ENCODE measurements around the gene FKRP. TPM values are rescaled to one million over a fixed set of nuclear protein-coding genes. Genes with fewer than 3 reads are reported as not detected.

FKRP gene
- total RNA-seq, 1 donor from 2014 or later: 14.2 TPM

GRCh38 chr19:46786236-46787039 is 40.6 kb downstream of the FKRP start:
- H3K27me3 ChIP-seq: no peaks in the 10 kb centered on the region
- peaks cover 35% of the 10 kb centered on the region for H3K4me1 ChIP-seq
- peak overlapping the region; percentile 90 for H3K4me3 ChIP-seq
- peak; percentile 86 for DNase-seq
- intact Hi-C loops (cut with DNase I): no loop called here
- peak; percentile 51 for ATAC-seq
- H3K27ac ChIP-seq: peak overlapping the region; percentile 92
- H3K9me3 ChIP-seq: no peaks in the 10 kb centered on the region
- H3K36me3 ChIP-seq: peaks cover 28% of the 10 kb centered on the region
- TF ChIP-seq CTCF (IDR thresholded peaks at IDR 0.05): no peak

GRCh38 chr19:46787040-46787330 is 41.1 kb downstream of the FKRP start:
- peak overlapping the region; percentile 90 for H3K4me3 ChIP-seq
- ATAC-seq (no peak), DNase-seq (no peak)
- TF ChIP-seq CTCF (IDR thresholded peaks at IDR 0.05): no peak
- intact Hi-C loops (cut with DNase I): no loop called here
- peak overlapping the region; percentile 92 for H3K27ac ChIP-seq
- H3K9me3 ChIP-seq: no peaks in the 10 kb centered on the region
- peaks cover 35% of the 10 kb centered on the region for H3K4me1 ChIP-seq
- no peaks in the 10 kb centered on the region for H3K27me3 ChIP-seq
- peaks cover 22% of the 10 kb centered on the region for H3K36me3 ChIP-seq

GRCh38 chr19:46787331-46788261 is 41.7 kb downstream of the FKRP start:
- no peaks in the 10 kb centered on the region for H3K27me3 ChIP-seq
- H3K4me1 ChIP-seq: peaks cover 35% of the 10 kb centered on the region
- DNase-seq (peak; percentile 84), ATAC-seq (peak; percentile 29)
- peak overlapping the region; percentile 90 for H3K4me3 ChIP-seq
- intact Hi-C loops (cut with DNase I): no loop called here
- H3K9me3 ChIP-seq: no peaks in the 10 kb centered on the region
- TF ChIP-seq CTCF (IDR thresholded peaks at IDR 0.05): no peak
- peaks cover 16% of the 10 kb centered on the region for H3K36me3 ChIP-seq
- peak overlapping the region; percentile 92 for H3K27ac ChIP-seq

- Histone ChIP-seq H3K4me3 (peak within 1 kb of the TSS; percentile 90), H3K9me3 (no peaks in the 10 kb centered on the region), H3K36me3 (peaks cover 8% of the 10 kb centered on the region), H3K4me1 (peaks cover 39% of the 10 kb centered on the region), H3K27me3 (no peaks in the 10 kb centered on the region), H3K27ac (peak within 1 kb of the TSS; percentile 92)
- intact Hi-C loops (cut with DNase I): no loop called here
- no peak for TF ChIP-seq CTCF (IDR thresholded peaks at IDR 0.05)
- peak; percentile 91 for ATAC-seq
- peak; percentile 99 for DNase-seq
Observed at GRCh38 chr19:46788262-46788967, 42.6 kb downstream of the FKRP start, which contains the start of gene SLC1A5. TSS of gene SLC1A5 (minus strand) at chr19:46788594. CDS start at chr19:46787965, 629 bp downstream.

- peak overlapping the region; percentile 90 for H3K4me3 ChIP-seq
- no peaks in the 10 kb centered on the region for H3K27me3 ChIP-seq
- H3K27ac ChIP-seq: no peak overlapping the region
- intact Hi-C loops (cut with DNase I): no loop called here
- ATAC-seq (no peak), DNase-seq (no peak)
- no peaks in the 10 kb centered on the region for H3K9me3 ChIP-seq
- no peak for TF ChIP-seq CTCF (IDR thresholded peaks at IDR 0.05)
- H3K4me1 ChIP-seq: peaks cover 34% of the 10 kb centered on the region
- H3K36me3 ChIP-seq: peaks cover 3% of the 10 kb centered on the region
Observed at GRCh38 chr19:46788968-46789338, 43.1 kb downstream of the FKRP start.

Data from upper lobe of right lung (tissue), 1 donor.